Neural progenitor cell (in vitro differentiated cells): ENCODE data around the gene PWP2. TPM values are rescaled to one million over a fixed set of nuclear protein-coding genes. Genes with fewer than 3 reads are reported as not detected.
A peak's percentile ranks its signal among the peaks of the same experiment; 100 is the strongest.

ENCODE experiments used
- DNase-seq: peaks from one replicate; pipeline ENCODE4 v3.0.0-alpha.2; 2016; ENCODE audit warnings: low spot score
- H2AFZ ChIP-seq: fragments of 200-600 bp; sonication (generic); replicated peaks from 2 replicates; pipeline ENCODE4 v1.6.1; 2016; ENCODE audit warnings: antibody characterized with exemption
- H3F3A ChIP-seq: fragments of 200-600 bp; sonication (generic); 2 replicates; pipeline ENCODE4 v1.6.1; 2016; ENCODE audit warnings: antibody characterized with exemption, low read depth
- H3K27ac ChIP-seq: fragments of 200-600 bp; sonication (generic); 2 replicates; pipeline ENCODE4 v1.5.1; 2016; ENCODE audit warnings: mild to moderate bottlenecking
- H3K27me3 ChIP-seq: fragments of 200-600 bp; sonication (generic); 2 replicates; pipeline ENCODE4 v1.6.1; 2016; ENCODE audit warnings: mild to moderate bottlenecking, moderate library complexity
- H3K36me3 ChIP-seq: fragments of 200-600 bp; sonication (generic); 2 replicates; pipeline ENCODE4 v1.5.1; 2016
- H3K4me1 ChIP-seq: fragments of 200-600 bp; sonication (generic); 2 replicates; pipeline ENCODE4 v1.6.1; 2016; ENCODE audit warnings: mixed run types
- H3K4me2 ChIP-seq: fragments of 200-600 bp; sonication (generic); 2 replicates; pipeline ENCODE4 v1.6.1; 2016
- H3K4me3 ChIP-seq: fragments of 200-600 bp; sonication (generic); 2 replicates; pipeline ENCODE4 v1.5.1; 2016
- H3K79me2 ChIP-seq: fragments of 200-600 bp; sonication (generic); 2 replicates; pipeline ENCODE4 v1.6.1; 2016; ENCODE audit warnings: low read depth
- H3K9ac ChIP-seq: fragments of 200-600 bp; sonication (generic); 2 replicates; pipeline ENCODE4 v1.6.1; 2016
- H3K9me3 ChIP-seq: fragments of 200-600 bp; sonication (generic); 2 replicates; pipeline ENCODE4 v1.5.1; 2016; ENCODE audit warnings: low read depth
- H4K20me1 ChIP-seq: fragments of 200-600 bp; sonication (generic); 2 replicates; pipeline ENCODE4 v1.6.1; 2016; ENCODE audit warnings: low read depth
- H3K27ac Mint-ChIP-seq: 3 replicates; pipeline ENCODE4 v1.8.0; 2021; ENCODE audit warnings: mixed read lengths
- H3K27me3 Mint-ChIP-seq: 2 replicates; pipeline ENCODE4 v1.8.0; 2022; ENCODE audit warnings: low read depth, mild to moderate bottlenecking, inconsistent platforms, moderate library complexity, mixed read lengths; ENCODE audit not compliant: insufficient read depth
- H3K36me3 Mint-ChIP-seq: 3 replicates; pipeline ENCODE4 v1.8.0; 2021; ENCODE audit warnings: mixed read lengths
- H3K4me1 Mint-ChIP-seq: 3 replicates; pipeline ENCODE4 v1.8.0; 2021; ENCODE audit warnings: mixed read lengths
- H3K4me3 Mint-ChIP-seq: 3 replicates; pipeline ENCODE4 v1.8.0; 2021; ENCODE audit warnings: mild to moderate bottlenecking, moderate library complexity, mixed read lengths
- H3K9me3 Mint-ChIP-seq: 3 replicates; pipeline ENCODE4 v1.8.0; 2020; ENCODE audit warnings: mixed read lengths
- EZH2 ChIP-seq: fragments of 200-600 bp; sonication (generic); IDR thresholded peaks from 2 replicates; pipeline ENCODE4 v1.6.1; 2017; ENCODE audit warnings: antibody characterized with exemption, mild to moderate bottlenecking, moderate library complexity
- EZH2phosphoT487 ChIP-seq: fragments of 200-600 bp; sonication (generic); IDR thresholded peaks from 2 replicates; pipeline ENCODE4 v1.6.1; 2017; ENCODE audit warnings: antibody characterized with exemption
- total RNA-seq: library from RNA; depleted of rRNA; stranded (reverse); fragments of >200 nt; gene quantifications from 2 replicates; pipeline ENCODE4 v1.2.3, GENCODE V29; 2015; ENCODE audit warnings: low replicate concordance
- TF ChIP-seq, protein P1 (sequence below): fragments of 200-600 bp; sonication (generic); IDR thresholded peaks from 2 replicates; pipeline ENCODE4 v1.5.1; 2017; ENCODE audit warnings: antibody characterized with exemption, mild to moderate bottlenecking

The PWP2 gene
- total RNA-seq, 1 donor from 2014 or later, result 9.8 TPM

DNA sequence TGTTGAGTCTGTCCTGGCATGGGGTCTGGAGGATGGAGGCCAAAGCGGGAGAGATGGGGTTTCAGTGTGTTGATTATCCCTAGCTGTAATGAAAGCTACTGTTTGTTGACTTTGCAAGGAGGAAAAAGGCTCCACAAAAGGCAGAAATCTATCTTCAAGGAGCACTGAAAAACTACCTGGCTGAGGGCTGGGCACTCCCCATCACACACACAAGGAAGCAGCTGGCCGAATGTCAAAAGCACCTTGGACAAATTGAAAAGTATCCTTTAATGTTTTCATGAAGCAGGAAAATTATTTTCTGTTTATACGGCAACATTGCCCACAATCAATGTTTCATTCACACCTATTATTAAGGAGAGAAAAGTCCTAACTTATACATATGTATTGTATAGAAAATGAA is 27.8 kb upstream of the PWP2 start:
- no peak for DNase-seq
- H3K9me3 ChIP-seq, result no peaks in the 10 kb centered on the region
- H3K9ac ChIP-seq, result no peak overlapping the region
- H4K20me1 ChIP-seq, result no peaks in the 10 kb centered on the region
- H3K4me3 ChIP-seq, result no peak overlapping the region
- no peaks in the 10 kb centered on the region for H3K36me3 ChIP-seq
- H2AFZ ChIP-seq, result no peak overlapping the region
- Mint-ChIP-seq H3K27me3 (peaks cover 2% of the 10 kb centered on the region), H3K36me3 (peaks cover 20% of the 10 kb centered on the region), H3K9me3 (no peaks in the 10 kb centered on the region), H3K27ac (peak overlapping the region; percentile 2), H3K4me1 (no peaks in the 10 kb centered on the region), H3K4me3 (no peak overlapping the region)
- no peaks in the 10 kb centered on the region for H3F3A ChIP-seq
- no peak for TF ChIP-seq EZH2
- TF ChIP-seq, protein P1, sequence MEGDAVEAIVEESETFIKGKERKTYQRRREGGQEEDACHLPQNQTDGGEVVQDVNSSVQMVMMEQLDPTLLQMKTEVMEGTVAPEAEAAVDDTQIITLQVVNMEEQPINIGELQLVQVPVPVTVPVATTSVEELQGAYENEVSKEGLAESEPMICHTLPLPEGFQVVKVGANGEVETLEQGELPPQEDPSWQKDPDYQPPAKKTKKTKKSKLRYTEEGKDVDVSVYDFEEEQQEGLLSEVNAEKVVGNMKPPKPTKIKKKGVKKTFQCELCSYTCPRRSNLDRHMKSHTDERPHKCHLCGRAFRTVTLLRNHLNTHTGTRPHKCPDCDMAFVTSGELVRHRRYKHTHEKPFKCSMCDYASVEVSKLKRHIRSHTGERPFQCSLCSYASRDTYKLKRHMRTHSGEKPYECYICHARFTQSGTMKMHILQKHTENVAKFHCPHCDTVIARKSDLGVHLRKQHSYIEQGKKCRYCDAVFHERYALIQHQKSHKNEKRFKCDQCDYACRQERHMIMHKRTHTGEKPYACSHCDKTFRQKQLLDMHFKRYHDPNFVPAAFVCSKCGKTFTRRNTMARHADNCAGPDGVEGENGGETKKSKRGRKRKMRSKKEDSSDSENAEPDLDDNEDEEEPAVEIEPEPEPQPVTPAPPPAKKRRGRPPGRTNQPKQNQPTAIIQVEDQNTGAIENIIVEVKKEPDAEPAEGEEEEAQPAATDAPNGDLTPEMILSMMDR, result no peak
- TF ChIP-seq EZH2phosphoT487, result no peak
- H3K4me2 ChIP-seq, result no peak overlapping the region
- no peaks in the 10 kb centered on the region for H3K79me2 ChIP-seq
- no peaks in the 10 kb centered on the region for H3K4me1 ChIP-seq
- no peaks in the 10 kb centered on the region for H3K27me3 ChIP-seq
- no peak overlapping the region for H3K27ac ChIP-seq

DNA sequence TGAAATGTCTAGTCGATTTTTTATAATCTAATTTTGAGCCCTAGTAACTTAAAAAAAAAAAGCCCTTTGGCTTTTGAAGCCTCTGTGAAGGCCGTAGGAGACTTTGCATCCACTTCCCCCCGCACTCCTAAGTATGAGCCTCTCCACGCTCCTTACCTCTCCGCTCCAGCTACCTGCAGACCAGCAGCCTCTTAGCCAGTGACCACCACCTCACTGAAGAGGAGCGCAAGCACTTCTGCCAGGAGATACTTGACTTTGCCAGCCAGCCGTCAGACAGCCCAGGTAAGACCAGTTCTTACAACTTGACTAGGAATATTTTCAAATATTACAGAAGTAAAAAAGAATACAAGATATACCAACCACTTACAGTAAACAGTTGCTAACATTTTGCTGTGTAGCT is 27.4 kb upstream of the PWP2 start:
- Histone ChIP-seq H3K9ac (no peak overlapping the region), H3K9me3 (no peaks in the 10 kb centered on the region), H3F3A (no peaks in the 10 kb centered on the region), H3K27ac (no peak overlapping the region), H3K36me3 (no peaks in the 10 kb centered on the region), H3K4me1 (no peaks in the 10 kb centered on the region), H4K20me1 (no peaks in the 10 kb centered on the region), H3K4me2 (no peak overlapping the region), H3K4me3 (no peak overlapping the region), H3K27me3 (no peaks in the 10 kb centered on the region), H2AFZ (no peak overlapping the region), H3K79me2 (no peaks in the 10 kb centered on the region)
- no peak for DNase-seq
- H3K27ac Mint-ChIP-seq, result no peak overlapping the region
- H3K4me3 Mint-ChIP-seq, result no peak overlapping the region
- no peaks in the 10 kb centered on the region for H3K9me3 Mint-ChIP-seq
- TF ChIP-seq EZH2 (no peak), EZH2phosphoT487 (no peak)
- peaks cover 2% of the 10 kb centered on the region for H3K27me3 Mint-ChIP-seq
- no peaks in the 10 kb centered on the region for H3K4me1 Mint-ChIP-seq
- peaks cover 20% of the 10 kb centered on the region for H3K36me3 Mint-ChIP-seq

DNA sequence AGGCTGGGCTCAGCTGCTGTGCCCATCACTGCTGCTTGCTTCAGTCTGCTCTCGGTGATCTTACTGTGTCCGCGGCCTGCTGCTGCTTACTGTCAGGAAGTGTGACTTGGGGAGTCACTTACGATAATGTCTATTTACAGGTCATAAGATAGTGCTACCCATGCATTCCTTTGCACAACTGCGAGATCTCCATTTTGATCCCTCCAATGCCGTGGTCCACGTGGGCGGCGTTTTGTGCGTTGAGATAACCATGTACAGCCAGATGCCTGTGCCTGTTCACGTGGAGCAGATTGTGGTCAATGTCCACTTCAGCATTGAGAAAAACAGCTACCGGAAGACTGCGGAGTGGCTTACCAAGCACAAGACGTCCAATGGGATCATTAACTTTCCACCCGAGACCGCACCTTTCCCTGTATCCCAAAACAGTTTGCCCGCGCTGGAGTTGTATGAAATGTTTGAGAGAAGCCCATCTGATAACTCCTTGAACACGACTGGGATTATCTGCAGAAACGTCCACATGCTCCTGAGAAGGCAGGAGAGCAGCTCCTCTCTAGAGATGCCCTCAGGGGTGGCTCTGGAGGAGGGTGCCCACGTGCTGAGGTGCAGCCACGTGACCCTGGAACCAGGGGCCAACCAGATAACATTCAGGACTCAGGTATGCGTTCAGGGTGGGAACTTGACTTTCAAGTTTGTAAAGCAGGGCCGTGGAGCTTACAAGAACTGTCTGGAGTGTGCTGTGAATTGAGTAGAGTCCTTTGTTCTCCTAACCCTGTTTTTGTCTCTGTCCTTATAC is 24.4 kb upstream of the PWP2 start:
- H3K36me3 ChIP-seq, result no peaks in the 10 kb centered on the region
- TF ChIP-seq EZH2 (no peak), EZH2phosphoT487 (no peak)
- TF ChIP-seq, protein P1, result no peak
- no peak overlapping the region for H3K27ac ChIP-seq
- no peaks in the 10 kb centered on the region for H3K9me3 ChIP-seq
- no peaks in the 10 kb centered on the region for H3K9me3 Mint-ChIP-seq
- DNase-seq, result no peak
- peaks cover 20% of the 10 kb centered on the region for H3K36me3 Mint-ChIP-seq
- H3K27me3 ChIP-seq, result no peaks in the 10 kb centered on the region
- H4K20me1 ChIP-seq, result no peaks in the 10 kb centered on the region
- H3K4me2 ChIP-seq, result no peak overlapping the region
- H3K27ac Mint-ChIP-seq, result peak overlapping the region; percentile 46
- no peaks in the 10 kb centered on the region for H3K79me2 ChIP-seq
- no peak overlapping the region for H2AFZ ChIP-seq
- H3K9ac ChIP-seq, result no peak overlapping the region
- H3K4me1 Mint-ChIP-seq, result no peaks in the 10 kb centered on the region
- H3K4me1 ChIP-seq, result no peaks in the 10 kb centered on the region
- peaks cover 2% of the 10 kb centered on the region for H3K27me3 Mint-ChIP-seq
- no peak overlapping the region for H3K4me3 Mint-ChIP-seq
- no peak overlapping the region for H3K4me3 ChIP-seq
- no peaks in the 10 kb centered on the region for H3F3A ChIP-seq

DNA sequence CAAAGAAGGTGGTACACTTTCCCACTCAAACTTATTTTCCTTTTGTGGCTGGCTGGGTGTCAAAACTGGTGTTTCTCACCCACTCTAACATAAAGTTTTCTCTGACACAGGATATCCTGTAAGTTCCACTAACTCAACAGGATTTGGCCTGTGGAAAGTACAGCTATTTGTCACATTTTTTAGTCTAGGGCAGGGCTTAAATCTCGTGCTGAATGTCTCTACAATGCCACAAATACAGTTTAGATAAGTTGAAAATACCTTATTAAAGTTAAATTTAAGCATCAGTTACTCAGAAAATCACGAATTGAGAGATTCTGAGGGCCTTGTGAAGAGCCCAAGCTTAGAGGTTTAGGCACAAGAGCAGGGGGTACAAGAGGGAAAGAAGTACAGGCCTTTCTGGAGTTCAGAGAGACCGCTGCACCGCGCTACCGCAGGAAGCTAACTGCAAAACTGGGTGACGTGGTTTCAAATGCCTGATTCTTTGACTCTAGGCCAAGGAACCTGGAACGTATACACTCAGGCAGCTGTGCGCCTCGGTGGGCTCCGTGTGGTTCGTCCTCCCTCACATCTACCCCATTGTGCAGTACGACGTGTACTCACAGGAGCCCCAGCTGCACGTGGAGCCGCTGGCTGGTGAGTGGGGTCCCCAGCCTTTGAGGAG is 23.4 kb upstream of the PWP2 start:
- no peaks in the 10 kb centered on the region for H4K20me1 ChIP-seq
- no peaks in the 10 kb centered on the region for H3K79me2 ChIP-seq
- no peak overlapping the region for H3K27ac Mint-ChIP-seq
- no peaks in the 10 kb centered on the region for H3F3A ChIP-seq
- H3K27ac ChIP-seq, result no peak overlapping the region
- H3K9me3 Mint-ChIP-seq, result no peaks in the 10 kb centered on the region
- no peaks in the 10 kb centered on the region for H3K9me3 ChIP-seq
- TF ChIP-seq, protein P1, result no peak
- no peak for TF ChIP-seq EZH2
- TF ChIP-seq EZH2phosphoT487, result no peak
- no peak overlapping the region for H3K4me2 ChIP-seq
- DNase-seq, result no peak
- no peak overlapping the region for H3K4me3 ChIP-seq
- H3K9ac ChIP-seq, result no peak overlapping the region
- H3K36me3 Mint-ChIP-seq, result peaks cover 22% of the 10 kb centered on the region
- no peaks in the 10 kb centered on the region for H3K36me3 ChIP-seq
- no peak overlapping the region for H2AFZ ChIP-seq
- H3K27me3 ChIP-seq, result no peaks in the 10 kb centered on the region
- H3K4me1 ChIP-seq, result no peaks in the 10 kb centered on the region
- H3K27me3 Mint-ChIP-seq, result peaks cover 2% of the 10 kb centered on the region
- H3K4me3 Mint-ChIP-seq, result no peak overlapping the region
- no peaks in the 10 kb centered on the region for H3K4me1 Mint-ChIP-seq
